ENCODE results near the gene OSBPL2.

OSBPL2 gene

GRCh38 chr20:62330576-62331317 lies 92.4 kb downstream of the OSBPL2 start:
- H3K4me3 ChIP-seq (ENCODE audit: low read depth, low read length), result no peak overlapping the region
- TF ChIP-seq CTCF (IDR thresholded peaks at IDR 0.05; ENCODE audit: insufficient read depth, low read depth, low read length, missing control alignments), result no peak
- no peak for DNase-seq (ENCODE audit: low read depth)

- H3K4me3 ChIP-seq (ENCODE audit: low read depth, low read length), result no peak overlapping the region
- no peak for DNase-seq (ENCODE audit: low read depth)
- TF ChIP-seq CTCF (IDR thresholded peaks at IDR 0.05; ENCODE audit: insufficient read depth, low read depth, low read length, missing control alignments), result no peak
These were observed 93.0 kb downstream of the OSBPL2 start for GRCh38 chr20:62331347-62331746.

- no peak overlapping the region for H3K4me3 ChIP-seq (ENCODE audit: low read depth, low read length)
- no peak for DNase-seq (ENCODE audit: low read depth)
- TF ChIP-seq CTCF (IDR thresholded peaks at IDR 0.05; ENCODE audit: insufficient read depth, low read depth, low read length, missing control alignments), result no peak
These were observed 94.1 kb downstream of the OSBPL2 start for GRCh38 chr20:62332421-62332820.

GRCh38 chr20:62332989-62333819 lies 94.9 kb downstream of the OSBPL2 start:
- no peak for DNase-seq (ENCODE audit: low read depth)
- no peak for TF ChIP-seq CTCF (IDR thresholded peaks at IDR 0.05; ENCODE audit: insufficient read depth, low read depth, low read length, missing control alignments)

GRCh38 chr20:62333820-62334595 lies 95.7 kb downstream of the OSBPL2 start:
- no peak for DNase-seq (ENCODE audit: low read depth)
- TF ChIP-seq CTCF (IDR thresholded peaks at IDR 0.05; ENCODE audit: insufficient read depth, low read depth, low read length, missing control alignments), result no peak

More at GRCh38 chr20:62332989-62333819, 94.9 kb downstream of the OSBPL2 start:
- no peak overlapping the region for H3K4me3 ChIP-seq (ENCODE audit: low read depth, low read length)

GRCh38 chr20:62334881-62335280 lies 96.6 kb downstream of the OSBPL2 start:
- no peak for TF ChIP-seq CTCF (IDR thresholded peaks at IDR 0.05; ENCODE audit: insufficient read depth, low read depth, low read length, missing control alignments)
- DNase-seq (ENCODE audit: low read depth), result no peak
- no peak overlapping the region for H3K4me3 ChIP-seq (ENCODE audit: low read depth, low read length)

More at GRCh38 chr20:62333820-62334595, 95.7 kb downstream of the OSBPL2 start:
- no peak overlapping the region for H3K4me3 ChIP-seq (ENCODE audit: low read depth, low read length)

All from GM12865 (cell line).